ENCODE data around the gene ARHGAP26.

Gene ARHGAP26

GRCh38 chr5:142769793-142770649, at the start of gene ARHGAP26:
Gene ARHGAP26 (plus strand): TSS chr5:142770377. CDS start chr5:142770762, 385 bp downstream.
- DNase-seq = peak; percentile 87

GRCh38 chr5:142720641-142721271, 49.4 kb upstream of the ARHGAP26 start:
- peak; percentile 62 for DNase-seq

GRCh38 chr5:142722146-142722545, 48.0 kb upstream of the ARHGAP26 start:
- no peak for DNase-seq

GRCh38 chr5:142722896-142723295, 47.3 kb upstream of the ARHGAP26 start:
- no peak for DNase-seq

- DNase-seq = no peak
Measured at GRCh38 chr5:142724821-142725220, 45.4 kb upstream of the ARHGAP26 start.

GRCh38 chr5:142725231-142726187, 44.7 kb upstream of the ARHGAP26 start:
- no peak for DNase-seq

GRCh38 chr5:142726188-142726731, 43.9 kb upstream of the ARHGAP26 start:
- DNase-seq = no peak

- DNase-seq = no peak
Measured at GRCh38 chr5:142727735-142728047, 42.5 kb upstream of the ARHGAP26 start.

- DNase-seq = no peak
Measured at GRCh38 chr5:142735323-142736246, 34.6 kb upstream of the ARHGAP26 start.

GRCh38 chr5:142736247-142736632, 33.9 kb upstream of the ARHGAP26 start:
- no peak for DNase-seq

GRCh38 chr5:142737179-142737578, 33.0 kb upstream of the ARHGAP26 start:
- no peak for DNase-seq

- peak; percentile 34 for DNase-seq
Measured at GRCh38 chr5:142740474-142741242, 29.5 kb upstream of the ARHGAP26 start.

- DNase-seq = peak; percentile 2
Measured at GRCh38 chr5:142743592-142744441, 26.4 kb upstream of the ARHGAP26 start.

- no peak for DNase-seq
Measured at GRCh38 chr5:142745268-142745667, 24.9 kb upstream of the ARHGAP26 start.

GRCh38 chr5:142746532-142747433, 23.4 kb upstream of the ARHGAP26 start:
- DNase-seq = no peak

- DNase-seq = no peak
Measured at GRCh38 chr5:142748132-142748531, 22.0 kb upstream of the ARHGAP26 start.

GRCh38 chr5:142748568-142749249, 21.5 kb upstream of the ARHGAP26 start:
- no peak for DNase-seq

- DNase-seq = no peak
Measured at GRCh38 chr5:142749321-142749720, 20.9 kb upstream of the ARHGAP26 start.
